HG02840 (cell line): ENCODE results near the gene PON3.

Experiments
- ATAC-seq: cut with Tn5 transposase; IDR thresholded peaks from one replicate; pipeline ENCODE4 v1.9.1; 2021; ENCODE audit warnings: mild to moderate bottlenecking, moderate library complexity, moderate number of reproducible peaks; ENCODE audit not compliant: unreplicated experiment, low FRiP score

The PON3 gene

GRCh38 chr7:95365151-95365550 lies 31.0 kb downstream of the PON3 start:
- ATAC-seq = no peak

DNA sequence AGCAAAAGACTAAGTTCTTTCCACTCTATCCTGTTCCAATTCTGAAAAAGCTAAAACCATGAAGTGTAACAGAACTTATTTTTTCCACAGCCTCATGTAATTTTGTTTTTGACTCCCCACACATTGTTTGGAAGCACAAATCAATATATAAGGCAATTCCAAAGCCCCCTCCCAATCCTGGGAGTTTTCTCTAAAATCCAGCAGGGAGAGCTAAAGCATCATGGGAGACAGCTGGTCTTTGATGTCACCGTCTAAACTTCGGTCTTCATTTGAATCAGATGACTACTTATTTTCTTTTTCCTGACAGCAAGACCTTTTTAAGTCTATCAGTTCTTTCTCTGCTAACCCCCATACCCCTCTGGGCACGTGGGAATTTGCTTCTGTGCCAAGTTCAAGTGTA lies 38.6 kb downstream of the PON3 start:
- no peak for ATAC-seq

- ATAC-seq = no peak
Observed at GRCh38 chr7:95342642-95343307, 53.4 kb downstream of the PON3 start.

DNA sequence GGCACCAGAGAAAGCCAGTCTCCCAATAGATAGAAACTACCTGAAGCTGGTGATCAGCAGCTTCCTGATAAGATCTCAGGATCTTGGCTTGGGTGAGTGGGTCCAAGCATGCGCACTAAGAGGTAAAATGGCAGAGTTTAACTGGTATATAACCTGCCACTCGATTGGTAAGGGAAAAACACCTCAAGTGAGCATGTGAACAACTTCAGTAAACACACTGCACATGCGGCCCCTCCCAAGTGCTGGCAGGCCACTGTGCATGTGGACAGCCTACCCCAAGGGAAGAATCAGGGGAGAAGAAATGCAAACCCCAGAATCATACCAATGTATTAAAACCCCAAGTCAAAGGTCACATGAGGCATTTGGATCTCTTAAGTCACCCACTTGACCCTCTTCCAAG lies 54.1 kb downstream of the PON3 start:
- ATAC-seq = no peak

DNA sequence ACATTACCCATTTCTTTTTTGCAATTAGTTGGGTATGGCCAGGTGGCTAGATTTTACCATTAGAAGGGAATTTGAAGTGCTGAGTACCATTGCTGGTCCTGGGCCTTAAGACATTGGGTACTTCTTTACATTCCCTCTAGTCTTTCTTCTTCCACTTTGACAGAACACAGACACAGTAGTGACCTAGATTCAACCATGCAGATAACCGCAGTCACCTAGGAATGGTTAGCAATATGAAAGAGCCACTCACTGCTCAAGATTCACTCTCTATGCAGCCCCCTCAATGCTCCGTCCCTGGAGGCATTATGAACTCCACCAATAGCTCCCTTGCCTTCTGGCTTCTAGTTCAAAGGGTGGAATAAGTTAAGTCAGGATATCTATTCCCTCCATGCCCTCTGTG lies 55.7 kb downstream of the PON3 start:
- no peak for ATAC-seq

DNA sequence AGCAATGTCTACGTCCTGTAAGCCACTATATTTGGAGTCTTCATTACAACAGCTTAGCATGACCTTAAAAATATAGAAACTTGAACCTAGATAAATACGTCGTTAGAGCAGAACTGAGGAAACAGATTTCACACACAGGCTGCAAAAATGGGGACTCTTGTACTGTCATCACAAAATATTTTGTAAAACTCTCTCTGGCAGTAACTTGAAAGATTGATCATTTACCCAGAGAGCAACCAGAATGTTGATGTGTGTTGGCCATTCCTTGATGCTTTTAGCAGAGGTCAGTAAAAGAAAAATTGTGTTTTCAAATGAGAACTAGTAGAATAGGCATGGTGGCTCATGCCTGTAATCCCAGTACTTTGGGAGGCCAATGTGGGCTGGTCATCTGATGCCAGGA lies 57.3 kb downstream of the PON3 start:
- no peak for ATAC-seq

DNA sequence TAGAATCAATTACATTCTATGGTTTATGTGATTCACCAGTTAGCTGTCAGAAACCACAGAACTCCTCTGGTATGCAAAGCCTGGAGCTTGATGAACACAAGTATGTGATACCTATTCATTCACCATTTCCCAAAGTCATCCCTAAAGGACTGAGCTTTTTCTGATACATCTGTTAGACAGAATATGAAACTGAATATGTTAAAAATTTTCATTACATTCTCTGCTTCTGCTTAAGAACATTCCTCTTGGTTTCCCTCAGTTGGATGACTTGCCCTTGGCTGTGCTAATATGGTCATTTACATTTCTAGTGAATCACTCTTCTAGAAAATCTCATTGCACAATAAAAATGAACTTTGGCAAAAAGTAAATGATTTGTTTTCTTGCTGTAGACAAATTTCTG lies 61.1 kb downstream of the PON3 start:
- ATAC-seq = no peak

GRCh38 chr7:95334447-95334846 lies 61.7 kb downstream of the PON3 start:
- no peak for ATAC-seq

- ATAC-seq = peak; percentile 25
Observed at GRCh38 chr7:95330961-95331337, 65.2 kb downstream of the PON3 start.

GRCh38 chr7:95330204-95330960 lies 65.8 kb downstream of the PON3 start:
- ATAC-seq = peak; percentile 90

- ATAC-seq = no peak
Observed at GRCh38 chr7:95327356-95327755, 68.8 kb downstream of the PON3 start.

GRCh38 chr7:95324431-95324830 lies 71.7 kb downstream of the PON3 start, which contains the start of gene PON1:
TSS of gene PON1 (minus strand) at chr7:95324532. CDS start at chr7:95324475, 57 bp downstream.
- peak; percentile 85 for ATAC-seq

DNA sequence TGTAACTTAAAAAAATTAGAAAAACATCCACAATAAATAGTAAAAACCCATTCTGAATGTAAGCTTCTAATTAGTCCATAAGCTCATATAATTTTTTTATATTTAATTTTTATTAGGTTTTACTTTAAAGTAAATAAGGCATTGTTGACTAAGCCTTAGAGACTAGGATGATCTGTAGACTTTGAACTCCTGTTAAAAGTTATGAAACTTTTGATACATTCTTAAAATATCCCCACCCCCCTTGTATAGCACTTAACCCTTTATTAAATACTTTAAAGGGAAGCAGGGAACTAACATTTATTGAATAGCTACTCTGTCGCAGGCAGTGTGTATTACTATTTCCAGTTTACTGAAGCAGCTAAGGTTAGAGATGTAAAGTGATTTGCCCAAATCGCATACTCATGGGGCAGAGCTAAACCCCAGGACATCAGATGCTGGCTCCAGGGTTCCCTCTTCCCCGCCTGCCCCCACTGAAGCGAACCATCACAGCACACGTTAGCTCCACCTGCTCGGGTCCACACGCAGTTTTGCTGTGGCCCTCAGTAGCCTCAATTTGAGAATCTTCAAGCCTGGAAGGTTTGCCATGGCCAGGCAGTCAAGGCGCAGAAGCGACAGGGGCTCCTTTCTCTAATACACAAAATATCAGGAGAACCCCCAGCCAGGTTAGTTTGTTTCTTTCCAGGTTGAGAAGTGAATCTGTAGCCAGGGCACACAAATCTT lies 72.6 kb downstream of the PON3 start:
- no peak for ATAC-seq

GRCh38 chr7:95322854-95323253 lies 73.3 kb downstream of the PON3 start:
- ATAC-seq = no peak

GRCh38 chr7:95322396-95322795 lies 73.8 kb downstream of the PON3 start:
- ATAC-seq = no peak

GRCh38 chr7:95321720-95322119 lies 74.5 kb downstream of the PON3 start:
- ATAC-seq = no peak

DNA sequence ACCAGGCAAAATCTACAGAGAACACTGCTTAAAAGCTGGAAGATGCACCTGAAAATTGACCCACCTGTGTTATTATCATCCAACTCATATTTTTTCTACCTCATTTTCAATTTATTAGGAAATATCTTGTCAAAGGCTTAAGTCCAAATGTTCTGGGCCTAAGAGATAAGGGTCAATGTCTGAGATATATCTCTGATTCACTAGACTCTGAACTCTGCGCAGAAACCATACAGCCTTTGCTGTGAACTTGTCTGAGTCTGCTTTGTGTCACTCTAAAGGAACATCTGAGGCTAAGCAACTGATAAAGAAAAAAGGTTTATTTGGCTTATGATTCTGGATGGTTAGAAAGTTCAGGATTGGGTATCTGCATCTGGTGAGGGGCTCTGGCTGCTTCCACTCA lies 75.5 kb downstream of the PON3 start:
- no peak for ATAC-seq

DNA sequence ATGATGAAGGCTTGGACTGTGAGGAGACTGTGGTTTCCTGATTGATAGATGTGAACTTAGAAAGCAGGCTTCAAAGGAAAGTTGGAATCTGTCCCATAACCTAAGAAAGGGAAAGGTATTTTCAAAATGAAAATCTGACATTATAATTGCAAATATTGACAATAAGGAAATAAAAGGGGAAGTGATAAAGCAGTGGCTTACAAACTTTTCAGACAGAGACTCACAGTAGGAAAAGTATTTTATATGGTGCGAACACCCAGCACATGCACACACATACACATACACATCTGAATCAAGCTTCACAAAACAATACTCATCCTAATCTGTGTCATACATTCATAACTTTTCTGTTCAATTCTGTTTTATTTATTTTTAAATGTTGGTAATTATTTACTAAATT lies 76.6 kb downstream of the PON3 start:
- no peak for ATAC-seq

GRCh38 chr7:95318501-95319100 lies 77.6 kb downstream of the PON3 start:
- ATAC-seq = no peak

DNA sequence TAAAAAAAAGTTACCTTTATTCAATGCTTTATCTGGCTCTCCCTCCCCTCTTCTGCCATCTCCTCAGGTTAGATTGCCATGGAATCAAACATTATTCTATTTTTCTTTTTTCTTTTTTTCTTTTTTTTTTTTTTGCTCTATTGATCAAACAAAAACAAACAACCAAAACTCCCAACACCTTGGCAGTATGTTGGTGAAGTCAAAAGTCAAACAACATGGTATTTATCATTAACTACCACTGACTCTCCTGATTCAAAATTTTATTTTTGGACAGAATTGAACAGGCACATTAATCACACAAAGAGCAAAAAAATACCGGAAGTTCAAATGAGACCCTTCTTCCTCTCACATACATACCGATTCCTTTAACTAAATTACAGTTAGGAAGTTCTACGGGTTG lies 78.2 kb downstream of the PON3 start:
- ATAC-seq = no peak

GRCh38 chr7:95317546-95317945 lies 78.6 kb downstream of the PON3 start:
- no peak for ATAC-seq
